Right lobe of liver (tissue), 4 donors: ENCODE results near the gene NAALADL2.

Source experiments
- POLR2A ChIP-seq: fragments of 450-650 bp; IDR thresholded peaks from one replicate; pipeline ENCODE4 v1.6.1; 2017; ENCODE audit warnings: antibody characterized with exemption, mild to moderate bottlenecking
- TF ChIP-seq, protein P1 (sequence below), 4 donors: fragments of 200-600 bp in 3 of 4; fragments of 450-650 bp in 1 of 4; IDR thresholded peaks; one replicate each; pipeline versions ENCODE4 v1.5.1 to v1.8.0; 2016 to 2022; ENCODE audit warnings: antibody characterized with exemption in 4 of 4, mild to moderate bottlenecking in 2 of 4
- donor health status: DM: no; HTN: no; CAD: no.
- donor health status: DM: no; HTN: no; CAD: no.
- donor health status: DM: no; HTN: yes; CAD: no.

DNA sequence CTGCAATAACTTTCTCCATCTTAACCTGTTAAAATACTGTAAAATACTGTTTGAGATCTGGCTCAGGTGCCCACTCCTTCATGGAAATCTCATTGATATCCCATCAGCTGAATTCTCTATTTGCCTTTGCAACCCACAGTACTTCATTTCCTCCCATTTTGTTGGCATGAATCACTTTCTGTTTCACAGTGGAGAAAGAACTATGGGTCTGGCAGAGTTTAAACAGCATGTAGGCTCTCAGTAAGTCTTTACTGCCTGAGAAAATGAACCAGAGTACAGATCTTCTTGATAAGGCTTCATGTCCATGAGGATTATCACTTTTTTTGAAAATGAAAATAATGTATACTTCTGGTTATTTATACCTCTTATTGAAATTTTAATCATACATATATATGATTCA lies 245.9 kb downstream of the NAALADL2 start:
- TF ChIP-seq, protein P1, sequence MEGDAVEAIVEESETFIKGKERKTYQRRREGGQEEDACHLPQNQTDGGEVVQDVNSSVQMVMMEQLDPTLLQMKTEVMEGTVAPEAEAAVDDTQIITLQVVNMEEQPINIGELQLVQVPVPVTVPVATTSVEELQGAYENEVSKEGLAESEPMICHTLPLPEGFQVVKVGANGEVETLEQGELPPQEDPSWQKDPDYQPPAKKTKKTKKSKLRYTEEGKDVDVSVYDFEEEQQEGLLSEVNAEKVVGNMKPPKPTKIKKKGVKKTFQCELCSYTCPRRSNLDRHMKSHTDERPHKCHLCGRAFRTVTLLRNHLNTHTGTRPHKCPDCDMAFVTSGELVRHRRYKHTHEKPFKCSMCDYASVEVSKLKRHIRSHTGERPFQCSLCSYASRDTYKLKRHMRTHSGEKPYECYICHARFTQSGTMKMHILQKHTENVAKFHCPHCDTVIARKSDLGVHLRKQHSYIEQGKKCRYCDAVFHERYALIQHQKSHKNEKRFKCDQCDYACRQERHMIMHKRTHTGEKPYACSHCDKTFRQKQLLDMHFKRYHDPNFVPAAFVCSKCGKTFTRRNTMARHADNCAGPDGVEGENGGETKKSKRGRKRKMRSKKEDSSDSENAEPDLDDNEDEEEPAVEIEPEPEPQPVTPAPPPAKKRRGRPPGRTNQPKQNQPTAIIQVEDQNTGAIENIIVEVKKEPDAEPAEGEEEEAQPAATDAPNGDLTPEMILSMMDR (IDR thresholded peaks at IDR 0.05): no peak
- TF ChIP-seq POLR2A: no peak
